T-cell (primary cell): Measurements from ENCODE around the gene ZNF121. TPM values are rescaled to one million over a fixed set of nuclear protein-coding genes. Genes with fewer than 3 reads are reported as not detected.

ENCODE experiments used
- ATAC-seq, 4 experiments: fragments of 200-7000 bp in 3 of 4; fragments of 150-1000 bp in 1 of 4; cut with Tn5 transposase; replicated peaks in 1 of 4; 1 replicate in 3 of 4; 2 replicates in 1 of 4; pipeline ENCODE4 v1.10.0; 2021; ENCODE audit warnings: moderate library complexity in 3 of 4, mild to moderate bottlenecking in 2 of 4, moderate number of reproducible peaks in 1 of 4
- CTCF ChIA-PET, 2 donors: fragments of 300-600 bp; sonication (Branson Sonifier 250); formaldehyde crosslinking; loops; one replicate each; lab custom pipeline; 2022; ENCODE audit warnings: antibody characterized with exemption in 2 of 2; lab: Charles Lee
- POLR2A ChIA-PET, 2 donors: fragments of 300-600 bp; sonication (Branson Sonifier 250); formaldehyde crosslinking; loops; one replicate each; lab custom pipeline; 2022; ENCODE audit warnings: antibody characterized with exemption in 2 of 2; lab: Charles Lee
- DNase-seq, 35 experiments: peaks; one replicate each; pipeline versions ENCODE4 v3.0.0 to v3.0.0-alpha.2; 2013 to 2023
- H3K27ac ChIP-seq: one replicate; pipeline ENCODE4 v1.5.1; 2013; ENCODE audit warnings: low read length
- H3K27me3 ChIP-seq, 2 experiments: replicated peaks in 1 of 2; 1 replicate in 1 of 2; 2 replicates in 1 of 2; pipeline versions ENCODE4 v1.6.1 to v1.7.0; 2013; ENCODE audit warnings: low read length in 1 of 2, mixed read lengths in 1 of 2; ENCODE audit not compliant: control insufficient read depth in 2 of 2, insufficient read depth in 2 of 2; ENCODE audit errors: extremely low read depth in 1 of 2
- H3K36me3 ChIP-seq, 2 donors: 1 replicate in 1 of 2; 2 replicates in 1 of 2; pipeline versions ENCODE4 v1.6.1 to v1.7.0; 2013; ENCODE audit warnings: low read length in 1 of 2; ENCODE audit not compliant: control insufficient read depth in 2 of 2, insufficient read depth in 1 of 2; ENCODE audit errors: extremely low read depth in 1 of 2
- H3K4me1 ChIP-seq, 2 experiments: 1 replicate in 1 of 2; 2 replicates in 1 of 2; pipeline versions ENCODE4 v1.6.1 to v1.7.0; 2013; ENCODE audit warnings: low read length in 2 of 2, mixed read lengths in 1 of 2; ENCODE audit not compliant: insufficient read depth in 2 of 2, control insufficient read depth in 1 of 2; ENCODE audit errors: extremely low read depth in 1 of 2
- H3K4me3 ChIP-seq, 2 donors: 1 replicate in 1 of 2; 2 replicates in 1 of 2; pipeline versions ENCODE4 v1.5.1 to v1.7.0; 2013; ENCODE audit warnings: mild to moderate bottlenecking in 2 of 2, low read length in 1 of 2, moderate library complexity in 1 of 2; ENCODE audit not compliant: control insufficient read depth in 1 of 2; ENCODE audit errors: extremely low read depth in 1 of 2
- H3K9me3 ChIP-seq: 2 replicates; pipeline ENCODE4 v1.7.0; 2013
- H3K27ac Mint-ChIP-seq, 2 donors: one replicate each; pipeline ENCODE4 v1.8.0; 2020 to 2021; ENCODE audit warnings: mild to moderate bottlenecking in 2 of 2, mixed read lengths in 2 of 2
- H3K27me3 Mint-ChIP-seq, 2 donors: one replicate each; pipeline ENCODE4 v1.8.0; 2021 to 2022; ENCODE audit warnings: mixed read lengths in 2 of 2
- H3K36me3 Mint-ChIP-seq: one replicate; pipeline ENCODE4 v1.8.0; 2021; ENCODE audit warnings: mixed read lengths
- H3K4me1 Mint-ChIP-seq, 3 donors: one replicate each; pipeline ENCODE4 v1.8.0; 2020 to 2022; ENCODE audit warnings: mixed read lengths in 3 of 3, mild to moderate bottlenecking in 1 of 3
- H3K4me3 Mint-ChIP-seq, 3 donors: one replicate each; pipeline ENCODE4 v1.8.0; 2020 to 2022; ENCODE audit warnings: mild to moderate bottlenecking in 3 of 3, mixed read lengths in 3 of 3, moderate library complexity in 3 of 3
- H3K9me3 Mint-ChIP-seq, 3 donors: one replicate each; pipeline ENCODE4 v1.8.0; 2020 to 2022; ENCODE audit warnings: mixed read lengths in 3 of 3
- whole genome bisulfite sequencing: methylation state at CpG from one replicate; pipeline ENCODE4 v1.1.5; 2013; ENCODE audit warnings: missing lambda C conversion rate; ENCODE audit not compliant: insufficient coverage; 5-methylcytosine and 5-hydroxymethylcytosine counted together
- total RNA-seq, 35 experiments: library from RNA in 6 of 35; stranded (reverse) in 6 of 35; fragments of 120-200 nt in 1 of 35; gene quantifications; one replicate each; pipeline versions ENCODE4 v1.2.1 to v1.2.4 and lab custom pipeline; 2013 to 2026

Gene ZNF121
- total RNA-seq = 10 to 100 TPM; 36.6 to 53.4 (median 48.4) TPM
- total RNA-seq (2013) = 55.5 TPM
- total RNA-seq (lab: John Stamatoyannopoulos, UW) = 85.7 to 425 (median 178) reads per million in 29 experiments

- H3K4me1 Mint-ChIP-seq = peaks cover 38 to 48% (median 40%) of the 10 kb centered on the region in 3 donors
- ATAC-seq (peak; percentile 71 to 83 (median 82)), DNase-seq (peak; percentile 42 to 87 (median 71))
- H3K27me3 Mint-ChIP-seq = peaks cover 4 to 6% of the 10 kb centered on the region in 2 donors
- CTCF ChIA-PET = interaction anchor here in 1 of 2 donors (0.6 to 1.5 kb wide), 4 partner anchors 42 to 260 kb away, joined by 3 to 4 read pairs (median 3); partner anchors contain the start of genes PIN1, ZNF559 and ZNF846
- H3K27ac Mint-ChIP-seq = peak within 1 kb of the TSS; percentile 92
- H3K27me3 ChIP-seq = no peaks in the 10 kb centered on the region
- WGBS = 0% methylated on average over 44 of the region's 51 CpGs
- H3K4me3 ChIP-seq = peak within 1 kb of the TSS; percentile 81 to 100
- H3K27ac ChIP-seq = peak within 1 kb of the TSS; percentile 85
- no peaks in the 10 kb centered on the region for H3K9me3 ChIP-seq
- peaks cover 0 to 5% (median 0%) of the 10 kb centered on the region in 3 donors for H3K9me3 Mint-ChIP-seq
- H3K4me1 ChIP-seq = peaks cover 8 to 29% of the 10 kb centered on the region in 2 experiments
- peaks cover 26% of the 10 kb centered on the region for H3K36me3 Mint-ChIP-seq
- POLR2A ChIA-PET = interaction anchor here in 1 of 2 donors (0.6 kb wide), 1 partner anchor 317 kb away, joined by 4 read pairs; no protein-coding TSS in a partner anchor
- H3K36me3 ChIP-seq = peaks cover 1 to 8% of the 10 kb centered on the region in 2 donors
- peak within 1 kb of the TSS; percentile 94 to 97 (median 96) for H3K4me3 Mint-ChIP-seq
These were observed at the start of gene ZNF121 for GRCh38 chr19:9584073-9584833. Gene ZNF121, minus strand, starts transcription at chr19:9584504. Its CDS starts 16,407 bp downstream, at chr19:9568097.

- no peak overlapping the region for H3K27ac Mint-ChIP-seq
- ATAC-seq (no peak), DNase-seq (no peak)
- no CpG with 5 or more reads among the region's 2 CpGs for WGBS
- Histone ChIP-seq H3K27ac (no peak overlapping the region), H3K36me3 (peaks cover 5 to 6% of the 10 kb centered on the region in 2 donors), H3K9me3 (no peaks in the 10 kb centered on the region), H3K27me3 (no peaks in the 10 kb centered on the region), H3K4me1 (no peaks in the 10 kb centered on the region), H3K4me3 (no peak overlapping the region)
- H3K27me3 Mint-ChIP-seq = no peaks in the 10 kb centered on the region
- H3K9me3 Mint-ChIP-seq = no peaks in the 10 kb centered on the region
- H3K4me1 Mint-ChIP-seq = peaks cover 4 to 7% (median 5%) of the 10 kb centered on the region in 3 donors
- H3K36me3 Mint-ChIP-seq = peaks cover 20% of the 10 kb centered on the region
- no peak overlapping the region for H3K4me3 Mint-ChIP-seq
- POLR2A ChIA-PET = no interaction called here
- CTCF ChIA-PET = interaction anchor here in 1 of 2 donors (0.6 to 0.9 kb wide), 2 partner anchors 169 to 171 kb away, joined by 3 to 5 read pairs; no protein-coding TSS in a partner anchor
These were observed 43.6 kb upstream of the ZNF121 start for GRCh38 chr19:9627856-9628255.

DNA sequence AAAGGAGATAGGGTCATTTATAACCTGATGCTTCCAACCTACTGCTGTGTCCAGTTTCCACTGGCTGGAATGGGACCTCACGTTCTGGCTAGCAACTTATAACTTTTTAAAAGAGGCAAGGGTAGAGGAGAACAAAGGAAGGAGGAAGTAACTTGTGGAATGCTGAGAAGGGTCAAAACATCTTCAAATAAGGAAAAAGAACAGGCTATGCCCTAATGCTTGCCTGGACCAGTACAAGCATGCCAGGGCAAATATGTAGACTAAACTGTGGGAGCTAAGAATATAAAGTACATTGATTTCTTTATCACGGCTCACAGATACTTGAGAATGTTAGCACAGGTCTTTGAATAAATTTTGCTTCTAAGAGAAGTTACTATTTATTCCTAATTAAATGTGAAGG is 38.2 kb upstream of the ZNF121 start:
- H3K27ac Mint-ChIP-seq = no peak overlapping the region
- DNase-seq = no peak
- H3K4me3 ChIP-seq = no peak overlapping the region
- peaks cover 19% of the 10 kb centered on the region for H3K36me3 Mint-ChIP-seq
- CTCF ChIA-PET = no interaction called here
- no peak overlapping the region for H3K27ac ChIP-seq
- WGBS = no CpG with 5 or more reads among the region's 2 CpGs
- peaks cover 24 to 32% (median 29%) of the 10 kb centered on the region in 3 donors for H3K4me1 Mint-ChIP-seq
- peaks cover 0 to 3% of the 10 kb centered on the region in 2 donors for H3K27me3 Mint-ChIP-seq
- peaks cover 16 to 19% of the 10 kb centered on the region in 2 experiments for H3K4me1 ChIP-seq
- POLR2A ChIA-PET = no interaction called here
- ATAC-seq = no peak
- H3K4me3 Mint-ChIP-seq = peak overlapping the region in 2 of 3 donors; percentile 10 to 51
- H3K9me3 ChIP-seq = no peaks in the 10 kb centered on the region
- H3K36me3 ChIP-seq = peaks cover 0 to 18% of the 10 kb centered on the region in 2 donors
- no peaks in the 10 kb centered on the region for H3K27me3 ChIP-seq
- peaks cover 0 to 5% (median 4%) of the 10 kb centered on the region in 3 donors for H3K9me3 Mint-ChIP-seq

DNA sequence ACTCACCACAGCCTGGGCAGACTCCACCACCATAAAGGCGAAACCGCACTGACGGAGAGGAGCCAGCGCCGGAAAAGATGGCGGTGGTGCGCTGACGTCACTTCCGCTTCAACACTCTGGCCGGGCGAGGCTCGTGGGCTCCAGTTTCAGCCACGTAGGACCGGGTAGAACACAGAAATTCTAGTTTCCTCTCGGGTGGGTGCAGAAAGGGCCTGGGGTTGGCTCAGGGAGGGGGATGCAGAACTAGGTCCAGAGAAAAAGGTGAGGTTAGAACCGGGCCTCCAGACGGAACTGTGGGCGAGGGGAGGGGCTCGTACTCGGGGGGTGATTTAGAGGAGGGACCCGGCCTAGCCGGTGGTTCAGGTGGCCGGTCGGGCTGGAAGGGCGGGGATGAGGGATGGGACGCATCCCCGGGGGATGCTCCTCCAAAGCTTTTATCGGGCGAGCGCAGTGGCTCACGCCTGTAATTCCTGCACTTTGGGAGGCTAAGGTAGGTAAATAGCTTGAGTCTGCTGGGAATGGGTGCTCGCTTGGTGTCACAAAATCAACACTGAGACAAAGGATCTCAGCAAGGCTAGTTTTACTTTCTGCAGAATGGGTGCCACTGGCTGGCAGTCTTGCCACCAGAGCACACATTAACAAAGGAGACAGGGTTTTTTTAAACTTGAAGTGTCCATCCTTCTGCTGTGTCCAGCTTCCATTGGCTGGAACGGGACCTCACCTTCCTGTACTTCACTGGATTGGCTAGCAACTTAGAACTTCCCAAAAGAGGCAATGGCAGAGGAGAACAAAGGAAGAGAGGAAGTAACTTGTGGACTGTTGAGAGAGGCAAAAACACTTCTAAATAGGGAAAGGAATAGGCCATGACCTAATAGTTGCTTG is 37.1 kb upstream of the ZNF121 start, which contains the start of gene ZNF561:
TSS of gene ZNF561 (minus strand) at position 77 of the 882 bp plus-strand sequence. CDS start 1,776 bp downstream, outside the sequence.
- peak within 1 kb of the TSS; percentile 94 for H3K27ac ChIP-seq
- peaks cover 0 to 28% of the 10 kb centered on the region in 2 donors for H3K36me3 ChIP-seq
- H3K4me3 ChIP-seq = peak within 1 kb of the TSS; percentile 88 to 92
- no peaks in the 10 kb centered on the region for H3K9me3 ChIP-seq
- H3K27me3 ChIP-seq = no peaks in the 10 kb centered on the region
- peaks cover 16 to 19% of the 10 kb centered on the region in 2 experiments for H3K4me1 ChIP-seq
- WGBS = under 1% methylated on average over 30 of the region's 33 CpGs
- ChIA-PET CTCF (interaction anchor here in 1 of 2 donors (0.7 kb wide), 1 partner anchor 483 kb away, joined by 3 read pairs; no protein-coding TSS in a partner anchor), POLR2A (no interaction called here)
- Mint-ChIP-seq H3K4me1 (peaks cover 24 to 32% (median 29%) of the 10 kb centered on the region in 3 donors), H3K9me3 (peaks cover 0 to 5% (median 4%) of the 10 kb centered on the region in 3 donors), H3K4me3 (peak within 1 kb of the TSS; percentile 97 to 100 (median 97)), H3K27me3 (peaks cover 0 to 3% of the 10 kb centered on the region in 2 donors), H3K36me3 (peaks cover 25% of the 10 kb centered on the region), H3K27ac (peak within 1 kb of the TSS; percentile 99 to 100)
- ATAC-seq (peak; percentile 90 to 95 (median 94)), DNase-seq (peak; percentile 77 to 96 (median 86))

DNA sequence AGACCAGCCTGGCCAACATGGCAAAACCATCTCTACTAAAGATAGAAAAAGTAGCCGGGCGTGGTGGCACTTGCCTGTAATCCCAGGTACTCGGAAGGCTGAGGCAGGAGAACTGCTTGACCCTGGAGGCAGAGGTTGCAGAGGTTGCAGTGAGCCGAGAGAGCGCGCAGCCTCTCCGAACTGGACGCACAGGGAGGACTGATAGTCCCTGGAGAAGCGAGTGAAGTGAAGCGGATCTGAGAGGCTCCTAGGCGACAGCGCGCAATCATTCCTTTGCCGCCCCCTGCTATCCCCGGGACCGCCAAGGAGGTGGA is 36.5 kb upstream of the ZNF121 start:
- CTCF ChIA-PET = no interaction called here

More for the DNA sequence above, 36.5 kb upstream of the ZNF121 start:
- ATAC-seq (no peak), DNase-seq (no peak)
- H3K27me3 ChIP-seq = no peaks in the 10 kb centered on the region
- peaks cover 0 to 3% of the 10 kb centered on the region in 2 donors for H3K27me3 Mint-ChIP-seq
- H3K4me1 ChIP-seq = peaks cover 16 to 19% of the 10 kb centered on the region in 2 experiments
- POLR2A ChIA-PET = no interaction called here
- peaks cover 25% of the 10 kb centered on the region for H3K36me3 Mint-ChIP-seq
- no peaks in the 10 kb centered on the region for H3K9me3 ChIP-seq
- peaks cover 22 to 28% (median 27%) of the 10 kb centered on the region in 3 donors for H3K4me1 Mint-ChIP-seq
- peak overlapping the region; percentile 94 for H3K27ac ChIP-seq
- H3K9me3 Mint-ChIP-seq = peaks cover 0 to 5% (median 5%) of the 10 kb centered on the region in 3 donors
- H3K27ac Mint-ChIP-seq = peak overlapping the region; percentile 99 to 100
- peaks cover under 1 to 34% of the 10 kb centered on the region in 2 donors for H3K36me3 ChIP-seq
- H3K4me3 Mint-ChIP-seq = peak overlapping the region; percentile 97 to 100 (median 97)
- peak overlapping the region; percentile 88 to 92 for H3K4me3 ChIP-seq
- 0% methylated on average over 10 of the region's 16 CpGs for WGBS
